Sigmoid colon (tissue), 7 donors: ENCODE data around the gene RNF223. TPM values are rescaled to one million over a fixed set of nuclear protein-coding genes. Genes with fewer than 3 reads are reported as not detected.
"Not testable (repeated sequence)": the region's sequence is repeated elsewhere in the genome, so short reads cannot be mapped to it uniquely, and the experiment has no call there.

ENCODE experiments used
- DNase-seq: peaks from one replicate; pipeline ENCODE4 v3.0.0-alpha.2; 2019
- H3K27ac ChIP-seq, 4 donors: fragments of 200-600 bp; sonication (generic); one replicate each; pipeline ENCODE4 v1.5.1; 2016 to 2019; ENCODE audit warnings: mild to moderate bottlenecking in 1 of 4
- H3K27me3 ChIP-seq, 3 donors: fragments of 200-600 bp; sonication (generic); one replicate each; pipeline ENCODE4 v1.5.1; 2019; ENCODE audit warnings: mild to moderate bottlenecking in 1 of 3
- H3K36me3 ChIP-seq, 4 donors: fragments of 200-600 bp; sonication (generic); one replicate each; pipeline ENCODE4 v1.5.1; 2016 to 2019
- H3K4me1 ChIP-seq, 4 donors: fragments of 200-600 bp; sonication (generic); one replicate each; pipeline ENCODE4 v1.5.1; 2017 to 2019
- H3K4me3 ChIP-seq, 4 donors: fragments of 200-600 bp; sonication (generic); one replicate each; pipeline ENCODE4 v1.5.1; 2017 to 2019; ENCODE audit warnings: mild to moderate bottlenecking in 2 of 4, moderate library complexity in 1 of 4
- H3K9me3 ChIP-seq, 4 donors: fragments of 200-600 bp in 3 of 4; sonication (generic) in 3 of 4; one replicate each; pipeline versions ENCODE4 v1.5.1 to v1.6.1; 2013 to 2019
- CTCF ChIP-seq, 4 experiments: fragments of 450-650 bp in 3 of 4; fragments of 200-600 bp in 1 of 4; IDR thresholded peaks; one replicate each; pipeline ENCODE4 v1.5.1; 2016 to 2019; ENCODE audit warnings: antibody characterized with exemption in 4 of 4, mild to moderate bottlenecking in 3 of 4, moderate library complexity in 2 of 4
- EP300 ChIP-seq, 4 donors: sonication (generic); formaldehyde crosslinking; IDR thresholded peaks; one replicate each; pipeline ENCODE4 v1.6.1; 2017; ENCODE audit warnings: antibody characterized with exemption in 4 of 4
- POLR2A ChIP-seq, 2 donors: fragments of 450-650 bp; IDR thresholded peaks; one replicate each; pipeline ENCODE4 v1.6.1; 2016; ENCODE audit warnings: antibody characterized with exemption in 2 of 2, mild to moderate bottlenecking in 2 of 2, moderate library complexity in 2 of 2
- POLR2AphosphoS5 ChIP-seq, 4 donors: sonication (generic); formaldehyde crosslinking; IDR thresholded peaks; one replicate each; pipeline ENCODE4 v1.6.1; 2017; ENCODE audit warnings: antibody characterized with exemption in 4 of 4
- WGBS, 2 donors: extraction: QIAGEN DNeasy Blood & Tissue Kit; methylation state at CpG; one replicate each; pipeline ENCODE4 v1.1.7; 2013; 5-methylcytosine and 5-hydroxymethylcytosine counted together
- intact Hi-C: fragments of 100-400 bp; cut with DNase I; formaldehyde crosslinking; loops from one replicate; pipeline ENCODE4 v1.15.1; 2023
- polyA plus RNA-seq, 3 donors: library from polyadenylated mRNA; stranded (reverse); fragments of 200-250 nt; gene quantifications; one replicate each; pipeline ENCODE4 v1.2.3, GENCODE V29; 2013
- total RNA-seq, 4 donors: library from RNA; depleted of rRNA; stranded (reverse); fragments of >200 nt; gene quantifications; one replicate each; pipeline ENCODE4 v1.1.0, GENCODE V29; 2016
- donor health status: healthy with polysubstance abuse.
- donor health status: Bipolar disorder and iron deficiency.
- donor health status: healthy.

Gene RNF223
- total and polyA plus RNA-seq, 7 donors = 0.60 to 3.7 (median 1.9) TPM; not detected in 4

GRCh38 chr1:1033009-1033587, 41.0 kb downstream of the RNF223 start:
- H3K4me1 ChIP-seq = peaks cover 0 to 24% (median 21%) of the 10 kb centered on the region in 4 donors
- H3K27ac ChIP-seq = no peak overlapping the region
- 3 to 4% methylated on average over 73 of the region's 73 CpGs for WGBS, 2 donors

GRCh38 chr1:1032424-1032823, 41.7 kb downstream of the RNF223 start:
- Histone ChIP-seq H3K27ac (no peak overlapping the region), H3K4me1 (peaks cover 0 to 24% (median 21%) of the 10 kb centered on the region in 4 donors), H3K27me3 (peaks cover 25 to 56% (median 28%) of the 10 kb centered on the region in 3 donors), H3K36me3 (no peaks in the 10 kb centered on the region), H3K9me3 (no peaks in the 10 kb centered on the region), H3K4me3 (peak overlapping the region in 2 of 4 donors; percentile 54 to 55)
- no peak for DNase-seq
- TF ChIP-seq POLR2A (IDR thresholded peaks at IDR 0.05) (no peak), EP300 (IDR thresholded peaks at IDR 0.05) (no peak), POLR2AphosphoS5 (IDR thresholded peaks at IDR 0.05) (no peak), CTCF (IDR thresholded peaks at IDR 0.05) (no peak)
- intact Hi-C loops = loop anchor here (2.0 kb wide), 1 partner anchor 26 kb away; no protein-coding TSS in a partner anchor
- 10 to 33% methylated on average over 16 of the region's 16 CpGs for WGBS, 2 donors

More at GRCh38 chr1:1033009-1033587, 41.0 kb downstream of the RNF223 start:
- intact Hi-C loops = loop anchor here (1.0 to 2.0 kb wide), 2 partner anchors 26 to 31 kb away; no protein-coding TSS in a partner anchor
- H3K9me3 ChIP-seq = no peaks in the 10 kb centered on the region
- H3K36me3 ChIP-seq = no peaks in the 10 kb centered on the region
- H3K27me3 ChIP-seq = peaks cover 25 to 56% (median 28%) of the 10 kb centered on the region in 3 donors
- no peak for TF ChIP-seq POLR2A (IDR thresholded peaks at IDR 0.05)
- TF ChIP-seq EP300 (IDR thresholded peaks at IDR 0.05) = no peak
- TF ChIP-seq POLR2AphosphoS5 (IDR thresholded peaks at IDR 0.05) = peak in 1 of 4 donors; percentile 20
- peak in 3 of 4 experiments; percentile 51 to 72 (median 53) for TF ChIP-seq CTCF (IDR thresholded peaks at IDR 0.05)
- peak; percentile 88 for DNase-seq
- H3K4me3 ChIP-seq = peak overlapping the region in 3 of 4 donors; percentile 35 to 55 (median 54)

DNA sequence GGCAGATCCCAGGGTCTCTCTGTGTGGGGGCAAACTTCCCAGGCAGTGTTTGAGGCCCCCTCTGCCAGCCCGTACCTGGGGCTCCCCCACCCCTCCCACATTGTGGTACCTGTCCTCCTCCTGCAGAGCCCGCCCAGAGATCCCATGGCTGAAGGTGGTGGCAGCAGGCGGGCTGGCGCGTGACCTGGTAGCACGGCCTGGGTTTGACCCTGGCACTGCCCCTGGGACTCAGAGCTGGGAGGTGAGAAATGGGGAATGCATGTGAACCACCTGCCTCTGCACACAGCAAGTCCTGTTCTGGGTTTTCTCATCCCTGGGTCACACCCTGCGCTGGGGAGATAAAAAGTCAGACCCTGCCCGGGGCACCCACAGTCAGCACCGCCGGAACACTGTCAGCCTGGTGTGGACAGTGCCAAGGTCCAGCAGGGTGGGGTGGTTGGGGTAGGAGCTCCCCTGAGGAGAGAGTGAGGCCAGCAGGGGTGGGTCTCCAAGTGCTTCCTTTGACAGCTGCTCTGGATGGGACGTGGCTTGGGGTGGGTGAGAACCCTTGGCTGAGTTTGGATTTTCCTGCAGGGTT, 42.4 kb downstream of the RNF223 start:
- Histone ChIP-seq H3K36me3 (no peaks in the 10 kb centered on the region), H3K27ac (no peak overlapping the region), H3K4me3 (no peak overlapping the region), H3K27me3 (peaks cover 25 to 51% (median 28%) of the 10 kb centered on the region in 3 donors), H3K4me1 (peaks cover 0 to 24% (median 21%) of the 10 kb centered on the region in 4 donors), H3K9me3 (no peaks in the 10 kb centered on the region)
- no peak for DNase-seq
- TF ChIP-seq POLR2A (IDR thresholded peaks at IDR 0.05) = no peak
- TF ChIP-seq POLR2AphosphoS5 (IDR thresholded peaks at IDR 0.05) = no peak
- TF ChIP-seq CTCF (IDR thresholded peaks at IDR 0.05) = no peak
- TF ChIP-seq EP300 (IDR thresholded peaks at IDR 0.05) = no peak
- WGBS, 2 donors = 81 to 88% methylated on average over 11 of the region's 11 CpGs
- intact Hi-C loops = loop anchor here (2.0 kb wide), 1 partner anchor 27 kb away; no protein-coding TSS in a partner anchor

GRCh38 chr1:1030867-1031658, 43.0 kb downstream of the RNF223 start:
- H3K9me3 ChIP-seq, H3K36me3 ChIP-seq, H3K4me3 ChIP-seq, DNase-seq, H3K27ac ChIP-seq, intact Hi-C loops: not testable (repeated sequence)
- WGBS, 2 donors = 81 to 82% methylated on average over 7 of the region's 7 CpGs
- peaks cover 0 to 24% (median 21%) of the 10 kb centered on the region in 4 donors for H3K4me1 ChIP-seq
- H3K27me3 ChIP-seq = peaks cover 25 to 45% (median 28%) of the 10 kb centered on the region in 3 donors

GRCh38 chr1:1027791-1028190, 46.3 kb downstream of the RNF223 start:
- H3K4me3 ChIP-seq = no peak overlapping the region
- TF ChIP-seq POLR2AphosphoS5 (IDR thresholded peaks at IDR 0.05) (no peak), EP300 (IDR thresholded peaks at IDR 0.05) (no peak), CTCF (IDR thresholded peaks at IDR 0.05) (no peak), POLR2A (IDR thresholded peaks at IDR 0.05) (no peak)
- intact Hi-C loops = no loop called here
- H3K27ac ChIP-seq = no peak overlapping the region
- no peak for DNase-seq
- peaks cover 0 to 11% (median 6%) of the 10 kb centered on the region in 4 donors for H3K4me1 ChIP-seq
- H3K27me3 ChIP-seq = peaks cover 5 to 17% (median 6%) of the 10 kb centered on the region in 3 donors
- H3K9me3 ChIP-seq = no peaks in the 10 kb centered on the region
- no peaks in the 10 kb centered on the region for H3K36me3 ChIP-seq
- WGBS, 2 donors = 86 to 92% methylated on average over 17 of the region's 17 CpGs
